ENCODE data around the gene MMP25. TPM values are rescaled to one million over a fixed set of nuclear protein-coding genes. Genes with fewer than 3 reads are reported as not detected.

The MMP25 gene
- total RNA-seq, 1 experiment from 2014 or later = 0.51 TPM

- BruUV-seq (replicated peaks) = no TSS peak
- no peak for TF ChIP-seq EZH2 (IDR thresholded peaks at IDR 0.05; ENCODE audit: low read length, unreplicated experiment)
- no peak for TF ChIP-seq EZH2phosphoT487 (IDR thresholded peaks at IDR 0.05; ENCODE audit: borderline replicate concordance, low read length)
- TF ChIP-seq, protein P1, sequence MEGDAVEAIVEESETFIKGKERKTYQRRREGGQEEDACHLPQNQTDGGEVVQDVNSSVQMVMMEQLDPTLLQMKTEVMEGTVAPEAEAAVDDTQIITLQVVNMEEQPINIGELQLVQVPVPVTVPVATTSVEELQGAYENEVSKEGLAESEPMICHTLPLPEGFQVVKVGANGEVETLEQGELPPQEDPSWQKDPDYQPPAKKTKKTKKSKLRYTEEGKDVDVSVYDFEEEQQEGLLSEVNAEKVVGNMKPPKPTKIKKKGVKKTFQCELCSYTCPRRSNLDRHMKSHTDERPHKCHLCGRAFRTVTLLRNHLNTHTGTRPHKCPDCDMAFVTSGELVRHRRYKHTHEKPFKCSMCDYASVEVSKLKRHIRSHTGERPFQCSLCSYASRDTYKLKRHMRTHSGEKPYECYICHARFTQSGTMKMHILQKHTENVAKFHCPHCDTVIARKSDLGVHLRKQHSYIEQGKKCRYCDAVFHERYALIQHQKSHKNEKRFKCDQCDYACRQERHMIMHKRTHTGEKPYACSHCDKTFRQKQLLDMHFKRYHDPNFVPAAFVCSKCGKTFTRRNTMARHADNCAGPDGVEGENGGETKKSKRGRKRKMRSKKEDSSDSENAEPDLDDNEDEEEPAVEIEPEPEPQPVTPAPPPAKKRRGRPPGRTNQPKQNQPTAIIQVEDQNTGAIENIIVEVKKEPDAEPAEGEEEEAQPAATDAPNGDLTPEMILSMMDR (conservative IDR thresholded peaks at IDR 0.05; ENCODE audit: low read depth, low read length) = no peak
- intact Hi-C loops (cut with micrococcal nuclease) = no loop called here
- Histone ChIP-seq H3F3A (ENCODE audit: low read length, unreplicated experiment) (no peaks in the 10 kb centered on the region), H3K79me2 (ENCODE audit: low read length) (no peaks in the 10 kb centered on the region), H3K9me3 (ENCODE audit: low read length) (no peaks in the 10 kb centered on the region), H3K9me2 (replicated peaks; ENCODE audit: low read length) (no peaks in the 10 kb centered on the region), H3K27me3 (ENCODE audit: low read length) (no peaks in the 10 kb centered on the region), H3K9ac (ENCODE audit: low read length) (peak within 1 kb of the TSS; percentile 38), H4K20me1 (ENCODE audit: low read length) (no peaks in the 10 kb centered on the region), H3K27ac (ENCODE audit: low read length) (no peak within 1 kb of the TSS), H2AFZ (ENCODE audit: low read length) (peak within 1 kb of the TSS; percentile 57; the same call in 1 of the 2 replicates), H3K36me3 (ENCODE audit: low read depth, low read length) (no peaks in the 10 kb centered on the region), H3K4me2 (ENCODE audit: low read length) (peak within 1 kb of the TSS; percentile 91), H3K4me3 (ENCODE audit: low read length) (peak within 1 kb of the TSS; percentile 75), H3K4me1 (ENCODE audit: insufficient read depth, low read length) (peaks cover 7% of the 10 kb centered on the region; the same call in 1 of the 2 replicates)
- ATAC-seq = peak; percentile 45; the same call in 1 of the 2 replicates
- POLR2A ChIA-PET (ENCODE audit: unreplicated experiment) = no interaction called here
- peak; percentile 21 for DNase-seq
- CTCF ChIA-PET = no interaction called here
Measured at GRCh38 chr16:3036726-3037315, 9.5 kb upstream of the MMP25 start, which contains the start of gene BICDL2. BICDL2 (minus strand) TSS chr16:3036944; CDS start chr16:3035496, 1,448 bp downstream.

DNA sequence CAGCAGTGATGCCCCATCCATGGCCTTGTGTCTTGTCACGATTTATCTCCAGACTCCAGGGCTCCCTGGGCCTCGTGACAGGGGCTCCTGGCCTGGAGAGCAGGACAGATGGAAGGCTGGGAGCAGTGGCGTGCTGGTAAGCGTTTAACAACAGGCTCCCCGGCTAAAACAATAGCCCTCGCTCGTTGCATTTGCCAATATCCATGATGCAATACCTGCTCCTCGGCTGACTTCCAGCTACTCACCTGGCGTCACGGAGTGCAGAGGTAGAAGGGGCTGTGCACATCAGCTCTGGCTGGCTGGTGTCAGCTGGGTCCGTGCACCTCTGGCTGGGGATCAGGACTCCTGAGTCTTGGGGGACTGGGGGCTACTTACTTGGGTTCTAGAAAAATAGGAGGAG lies 8.1 kb upstream of the MMP25 start:
- ATAC-seq (no peak), DNase-seq (no peak)
- ChIA-PET POLR2A (ENCODE audit: unreplicated experiment) (no interaction called here), CTCF (no interaction called here)
- Histone ChIP-seq H3K4me3 (ENCODE audit: low read length) (no peak overlapping the region), H3K9ac (ENCODE audit: low read length) (no peak overlapping the region), H3K9me3 (ENCODE audit: low read length) (no peaks in the 10 kb centered on the region), H3K27me3 (ENCODE audit: low read length) (no peaks in the 10 kb centered on the region), H3K9me2 (replicated peaks; ENCODE audit: low read length) (no peaks in the 10 kb centered on the region), H2AFZ (ENCODE audit: low read length) (no peak overlapping the region), H3K27ac (ENCODE audit: low read length) (no peak overlapping the region), H3K79me2 (ENCODE audit: low read length) (no peaks in the 10 kb centered on the region), H3K36me3 (ENCODE audit: low read depth, low read length) (no peaks in the 10 kb centered on the region), H4K20me1 (ENCODE audit: low read length) (no peaks in the 10 kb centered on the region), H3K4me1 (ENCODE audit: insufficient read depth, low read length) (no peaks in the 10 kb centered on the region), H3F3A (ENCODE audit: low read length, unreplicated experiment) (no peaks in the 10 kb centered on the region), H3K4me2 (ENCODE audit: low read length) (no peak overlapping the region)
- BruUV-seq (replicated peaks) = no TSS peak
- intact Hi-C loops (cut with micrococcal nuclease) = no loop called here
- no peak for TF ChIP-seq EZH2 (IDR thresholded peaks at IDR 0.05; ENCODE audit: low read length, unreplicated experiment)
- TF ChIP-seq, protein P1 (conservative IDR thresholded peaks at IDR 0.05; ENCODE audit: low read depth, low read length) = no peak
- no peak for TF ChIP-seq EZH2phosphoT487 (IDR thresholded peaks at IDR 0.05; ENCODE audit: borderline replicate concordance, low read length)

DNA sequence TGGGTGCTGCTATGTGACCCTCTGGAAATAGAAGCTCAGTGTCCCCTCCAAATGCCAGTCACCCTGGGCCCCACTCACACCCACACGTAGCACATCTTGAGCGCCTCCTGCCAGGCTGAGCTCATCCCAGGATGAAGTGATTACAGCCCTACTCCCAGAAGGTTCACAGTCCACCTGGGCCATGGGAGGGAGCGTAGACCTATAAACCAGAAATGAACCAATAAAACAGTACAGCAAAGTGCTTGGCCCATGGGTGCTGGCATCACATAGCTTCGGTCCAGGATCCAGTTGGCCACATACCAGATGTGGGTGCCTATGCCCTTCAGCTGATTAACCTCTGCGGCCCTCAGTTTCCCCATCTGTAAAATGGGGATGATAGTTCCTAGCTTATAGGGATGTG lies 7.5 kb upstream of the MMP25 start:
- TF ChIP-seq, protein P1 (conservative IDR thresholded peaks at IDR 0.05; ENCODE audit: low read depth, low read length) = no peak
- TF ChIP-seq EZH2phosphoT487 (IDR thresholded peaks at IDR 0.05; ENCODE audit: borderline replicate concordance, low read length) = no peak
- Histone ChIP-seq H3K9me3 (ENCODE audit: low read length) (no peaks in the 10 kb centered on the region), H3K79me2 (ENCODE audit: low read length) (no peaks in the 10 kb centered on the region), H3K9ac (ENCODE audit: low read length) (no peak overlapping the region), H3K4me1 (ENCODE audit: insufficient read depth, low read length) (no peaks in the 10 kb centered on the region), H3K36me3 (ENCODE audit: low read depth, low read length) (no peaks in the 10 kb centered on the region), H3K9me2 (replicated peaks; ENCODE audit: low read length) (no peaks in the 10 kb centered on the region), H2AFZ (ENCODE audit: low read length) (no peak overlapping the region), H3F3A (ENCODE audit: low read length, unreplicated experiment) (no peaks in the 10 kb centered on the region), H3K4me3 (ENCODE audit: low read length) (no peak overlapping the region), H4K20me1 (ENCODE audit: low read length) (no peaks in the 10 kb centered on the region), H3K27me3 (ENCODE audit: low read length) (no peaks in the 10 kb centered on the region), H3K4me2 (ENCODE audit: low read length) (no peak overlapping the region), H3K27ac (ENCODE audit: low read length) (no peak overlapping the region)
- DNase-seq = no peak
- POLR2A ChIA-PET (ENCODE audit: unreplicated experiment) = no interaction called here
- BruUV-seq (replicated peaks) = no TSS peak
- ATAC-seq = no peak
- intact Hi-C loops (cut with micrococcal nuclease) = no loop called here
- CTCF ChIA-PET = no interaction called here

All from PC-3 (cell line).